ENCODE data around the gene CCDC28B.

CCDC28B gene

GRCh38 chr1:32172621-32173245 lies 27.7 kb upstream of the CCDC28B start:
- DNase-seq (ENCODE audit: low read depth), result peak; percentile 33
- H3K4me3 ChIP-seq (ENCODE audit: low read length), result no peak overlapping the region
- TF ChIP-seq CTCF (conservative IDR thresholded peaks at IDR 0.05; ENCODE audit: low read length), result no peak

GRCh38 chr1:32178380-32179192 lies 21.8 kb upstream of the CCDC28B start:
- H3K4me3 ChIP-seq (ENCODE audit: low read length), result peak overlapping the region; percentile 80; the same call in 1 of the 2 replicates
- no peak for DNase-seq (ENCODE audit: low read depth)
- TF ChIP-seq CTCF (conservative IDR thresholded peaks at IDR 0.05; ENCODE audit: low read length), result no peak

GRCh38 chr1:32179193-32179442 lies 21.3 kb upstream of the CCDC28B start:
- no peak for DNase-seq (ENCODE audit: low read depth)
- TF ChIP-seq CTCF (conservative IDR thresholded peaks at IDR 0.05; ENCODE audit: low read length), result no peak
- H3K4me3 ChIP-seq (ENCODE audit: low read length), result peak overlapping the region; percentile 80

GRCh38 chr1:32179443-32180185 lies 20.8 kb upstream of the CCDC28B start, which contains the start of gene TXLNA:
TXLNA (plus strand) TSS chr1:32179675; CDS start chr1:32180346, 671 bp downstream.
- H3K4me3 ChIP-seq (ENCODE audit: low read length), result peak within 1 kb of the TSS; percentile 80
- DNase-seq (ENCODE audit: low read depth), result peak; percentile 92
- peak; percentile 13; the same call in 1 of the 2 replicates for TF ChIP-seq CTCF (conservative IDR thresholded peaks at IDR 0.05; ENCODE audit: low read length)

- peak; percentile 81 for DNase-seq (ENCODE audit: low read depth)
- H3K4me3 ChIP-seq (ENCODE audit: low read length), result peak overlapping the region; percentile 80
- no peak for TF ChIP-seq CTCF (conservative IDR thresholded peaks at IDR 0.05; ENCODE audit: low read length)
Measured at GRCh38 chr1:32180186-32181060, 20.0 kb upstream of the CCDC28B start.

- peak overlapping the region; percentile 80 for H3K4me3 ChIP-seq (ENCODE audit: low read length)
- DNase-seq (ENCODE audit: low read depth), result no peak
- no peak for TF ChIP-seq CTCF (conservative IDR thresholded peaks at IDR 0.05; ENCODE audit: low read length)
Measured at GRCh38 chr1:32181065-32181464, 19.3 kb upstream of the CCDC28B start.

All from AG10803 (cell line).